Gastrocnemius medialis (tissue), 4 donors: ENCODE results near the gene AQP12B. TPM values are rescaled to one million over a fixed set of nuclear protein-coding genes. Genes with fewer than 3 reads are reported as not detected.
"Not testable (repeated sequence)": the region's sequence is repeated elsewhere in the genome, so short reads cannot be mapped to it uniquely, and the experiment has no call there.

Experiments
- ATAC-seq, 2 donors: fragments of 150-250 bp; one replicate each; pipeline ENCODE4 v1.9.1; 2016
- DNase-seq, 2 donors: peaks; one replicate each; pipeline ENCODE4 v3.0.0-alpha.2; 2019
- H3K27ac ChIP-seq, 4 donors: fragments of 200-600 bp; sonication (generic); 1 replicate in 1 of 4; 2 replicates in 3 of 4; pipeline ENCODE4 v1.5.1; 2016 to 2018; ENCODE audit warnings: mild to moderate bottlenecking in 2 of 4, moderate library complexity in 1 of 4
- H3K27me3 ChIP-seq, 3 donors: fragments of 200-600 bp; sonication (generic) in 2 of 3; 1 replicate in 1 of 3; 2 replicates in 2 of 3; pipeline versions ENCODE4 v1.5.1 to v1.6.0; 2016 to 2019; ENCODE audit warnings: mild to moderate bottlenecking in 1 of 3, moderate library complexity in 1 of 3
- H3K36me3 ChIP-seq, 2 donors: fragments of 200-600 bp; sonication (generic) in 1 of 2; one replicate each; pipeline ENCODE4 v1.5.1; 2017 to 2018
- H3K4me1 ChIP-seq, 2 donors: fragments of 200-600 bp; sonication (generic) in 1 of 2; one replicate each; pipeline ENCODE4 v1.5.1; 2016 to 2017; ENCODE audit warnings: mild to moderate bottlenecking in 2 of 2
- H3K4me3 ChIP-seq, 4 donors: fragments of 200-600 bp; sonication (generic) in 3 of 4; 1 replicate in 1 of 4; 2 replicates in 3 of 4; pipeline ENCODE4 v1.5.1; 2016 to 2019; ENCODE audit warnings: mild to moderate bottlenecking in 2 of 4
- H3K9me3 ChIP-seq, 3 donors: fragments of 200-600 bp; sonication (generic) in 2 of 3; 1 replicate in 1 of 3; 2 replicates in 2 of 3; pipeline ENCODE4 v1.5.1; 2016 to 2019
- POLR2A ChIP-seq, 2 donors: fragments of 450-650 bp; IDR thresholded peaks; one replicate each; pipeline ENCODE4 v1.6.1; 2017; ENCODE audit warnings: antibody characterized with exemption in 2 of 2, mild to moderate bottlenecking in 2 of 2, moderate library complexity in 2 of 2
- in situ Hi-C, 4 donors: fragments of 200-750 bp; cut with MboI; loops; one replicate each; pipeline versions ENCODE4 v1.15.0 to v1.8.0; 2017; ENCODE audit warnings: low sequenced_read_pairs in 4 of 4
- intact Hi-C: fragments of 100-400 bp; cut with DNase I; formaldehyde crosslinking; loops from one replicate; pipeline ENCODE4 v1.15.1; 2023; ENCODE audit warnings: low total_unique reads
- total RNA-seq, 4 donors: library from RNA; depleted of rRNA; stranded (reverse); fragments of >200 nt; gene quantifications; one replicate each; pipeline versions ENCODE4 v1.1.0 to v1.2.3, GENCODE V29; 2016
- TF ChIP-seq, protein P1 (sequence below), 5 experiments: fragments of 450-650 bp in 3 of 5; fragments of 200-600 bp in 2 of 5; sonication (generic) in 2 of 5; IDR thresholded peaks in 4 of 5; conservative IDR thresholded peaks in 1 of 5; 1 replicate in 4 of 5; 2 replicates in 1 of 5; pipeline ENCODE4 v1.5.1; 2016 to 2019; ENCODE audit warnings: antibody characterized with exemption in 5 of 5, mild to moderate bottlenecking in 3 of 5, moderate library complexity in 3 of 5

AQP12B gene, protein sequence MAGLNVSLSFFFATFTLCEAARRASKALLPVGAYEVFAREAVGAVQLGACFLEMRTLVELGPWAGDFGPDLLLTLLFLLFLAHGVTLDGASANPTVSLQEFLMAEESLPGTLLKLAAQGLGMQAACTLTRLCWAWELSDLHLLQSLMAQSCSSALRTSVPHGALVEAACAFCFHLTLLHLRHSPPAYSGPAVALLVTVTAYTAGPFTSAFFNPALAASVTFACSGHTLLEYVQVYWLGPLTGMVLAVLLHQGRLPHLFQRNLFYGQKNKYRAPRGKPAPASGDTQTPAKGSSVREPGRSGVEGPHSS
- not detected for total RNA-seq

GRCh38 chr2:240682431-240683224 is at the start of gene AQP12B:
AQP12B (minus strand) TSS chr2:240682885; CDS start chr2:240682837, 48 bp downstream.
- H3K27ac ChIP-seq, H3K36me3 ChIP-seq, H3K4me3 ChIP-seq, H3K4me1 ChIP-seq, in situ Hi-C loops, intact Hi-C loops, H3K27me3 ChIP-seq, ATAC-seq, H3K9me3 ChIP-seq, DNase-seq: not testable (repeated sequence)

- in situ Hi-C loops: no loop called here
- Histone ChIP-seq H3K27ac (no peak overlapping the region), H3K4me3 (no peak overlapping the region), H3K4me1 (no peaks in the 10 kb centered on the region), H3K36me3 (no peaks in the 10 kb centered on the region), H3K9me3 (no peaks in the 10 kb centered on the region), H3K27me3 (peaks cover 14 to 26% (median 21%) of the 10 kb centered on the region in 3 donors)
- intact Hi-C loops: no loop called here
- no peak for TF ChIP-seq POLR2A (IDR thresholded peaks at IDR 0.05)
- ATAC-seq (no peak), DNase-seq (no peak)
Measured at GRCh38 chr2:240732184-240732583, 49.5 kb upstream of the AQP12B start.

GRCh38 chr2:240731178-240731545 is 48.5 kb upstream of the AQP12B start:
- ATAC-seq (no peak), DNase-seq (no peak)
- Histone ChIP-seq H3K4me1 (no peaks in the 10 kb centered on the region), H3K4me3 (no peak overlapping the region), H3K27me3 (peaks cover 14 to 26% (median 21%) of the 10 kb centered on the region in 3 donors), H3K9me3 (no peaks in the 10 kb centered on the region), H3K36me3 (no peaks in the 10 kb centered on the region), H3K27ac (no peak overlapping the region)
- in situ Hi-C loops: no loop called here
- intact Hi-C loops: no loop called here
- TF ChIP-seq, protein P1, sequence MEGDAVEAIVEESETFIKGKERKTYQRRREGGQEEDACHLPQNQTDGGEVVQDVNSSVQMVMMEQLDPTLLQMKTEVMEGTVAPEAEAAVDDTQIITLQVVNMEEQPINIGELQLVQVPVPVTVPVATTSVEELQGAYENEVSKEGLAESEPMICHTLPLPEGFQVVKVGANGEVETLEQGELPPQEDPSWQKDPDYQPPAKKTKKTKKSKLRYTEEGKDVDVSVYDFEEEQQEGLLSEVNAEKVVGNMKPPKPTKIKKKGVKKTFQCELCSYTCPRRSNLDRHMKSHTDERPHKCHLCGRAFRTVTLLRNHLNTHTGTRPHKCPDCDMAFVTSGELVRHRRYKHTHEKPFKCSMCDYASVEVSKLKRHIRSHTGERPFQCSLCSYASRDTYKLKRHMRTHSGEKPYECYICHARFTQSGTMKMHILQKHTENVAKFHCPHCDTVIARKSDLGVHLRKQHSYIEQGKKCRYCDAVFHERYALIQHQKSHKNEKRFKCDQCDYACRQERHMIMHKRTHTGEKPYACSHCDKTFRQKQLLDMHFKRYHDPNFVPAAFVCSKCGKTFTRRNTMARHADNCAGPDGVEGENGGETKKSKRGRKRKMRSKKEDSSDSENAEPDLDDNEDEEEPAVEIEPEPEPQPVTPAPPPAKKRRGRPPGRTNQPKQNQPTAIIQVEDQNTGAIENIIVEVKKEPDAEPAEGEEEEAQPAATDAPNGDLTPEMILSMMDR (IDR thresholded peaks at IDR 0.05 in 4 of 5, conservative IDR thresholded peaks at IDR 0.05 in 1 of 5): no peak
- no peak for TF ChIP-seq POLR2A (IDR thresholded peaks at IDR 0.05)

DNA sequence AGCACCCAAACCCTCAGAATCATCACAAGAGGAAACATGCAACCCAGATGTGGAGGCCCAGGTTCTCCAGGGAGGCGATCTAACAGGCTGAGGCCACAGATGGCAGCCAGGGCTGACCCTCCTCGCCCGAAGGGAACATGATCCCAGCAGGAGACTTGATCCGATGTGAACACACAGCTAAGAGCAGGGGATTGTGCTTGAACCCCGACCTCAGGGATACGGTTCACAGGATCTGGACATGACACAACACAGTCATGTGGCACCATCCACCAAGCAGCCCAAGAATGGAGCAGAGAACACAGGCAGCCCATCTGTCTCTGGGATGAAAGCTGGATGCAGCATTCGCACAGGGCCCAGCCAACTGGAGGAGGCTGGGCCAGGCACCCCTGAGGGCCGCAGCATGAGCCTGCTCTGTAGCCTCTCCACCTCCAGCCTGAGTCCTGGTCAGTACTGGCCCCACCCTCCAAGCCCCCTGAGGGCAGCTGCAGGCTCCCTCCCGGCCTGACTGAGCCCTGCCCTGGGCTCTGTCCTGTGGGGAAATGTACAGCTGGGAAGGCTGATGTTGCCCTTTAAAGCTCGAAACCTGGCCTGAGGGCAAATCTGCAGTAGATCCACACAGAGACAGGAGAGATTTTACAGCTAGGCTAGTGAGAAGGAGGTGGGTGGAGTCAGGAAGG is 48.0 kb upstream of the AQP12B start:
- Histone ChIP-seq H3K27ac (no peak overlapping the region), H3K27me3 (peaks cover 14 to 26% (median 21%) of the 10 kb centered on the region in 3 donors), H3K36me3 (no peaks in the 10 kb centered on the region), H3K9me3 (no peaks in the 10 kb centered on the region), H3K4me3 (no peak overlapping the region), H3K4me1 (no peaks in the 10 kb centered on the region)
- DNase-seq (no peak), ATAC-seq (no peak)
- TF ChIP-seq, protein P1 (IDR thresholded peaks at IDR 0.05 in 4 of 5, conservative IDR thresholded peaks at IDR 0.05 in 1 of 5): no peak
- TF ChIP-seq POLR2A (IDR thresholded peaks at IDR 0.05): no peak
- intact Hi-C loops (no loop called here), in situ Hi-C loops (no loop called here)

DNA sequence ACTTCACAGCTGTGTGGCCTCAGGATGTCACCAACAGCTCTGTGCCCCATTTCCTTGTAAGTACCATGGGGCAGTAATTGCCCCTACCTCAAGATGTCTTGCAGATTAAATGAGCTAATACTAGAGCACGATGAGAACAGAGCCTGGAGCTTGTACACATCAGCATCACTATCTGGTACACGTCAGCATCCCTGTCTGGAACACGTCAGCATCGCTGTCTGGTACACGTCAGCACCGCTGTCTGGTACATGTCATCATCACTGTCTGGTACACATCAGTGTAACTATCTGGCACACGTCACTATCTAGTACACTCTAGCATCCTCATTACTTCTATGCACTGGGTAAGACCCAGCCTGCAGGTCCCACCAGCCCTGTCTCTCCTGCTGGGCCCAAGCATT is 46.1 kb upstream of the AQP12B start:
- Histone ChIP-seq H3K9me3 (no peaks in the 10 kb centered on the region), H3K36me3 (no peaks in the 10 kb centered on the region), H3K27me3 (peaks cover 14 to 26% (median 21%) of the 10 kb centered on the region in 3 donors), H3K4me1 (no peaks in the 10 kb centered on the region), H3K4me3 (no peak overlapping the region), H3K27ac (no peak overlapping the region)
- DNase-seq (no peak), ATAC-seq (no peak)
- in situ Hi-C loops: no loop called here
- intact Hi-C loops: no loop called here
- TF ChIP-seq, protein P1 (IDR thresholded peaks at IDR 0.05 in 4 of 5, conservative IDR thresholded peaks at IDR 0.05 in 1 of 5): no peak
- TF ChIP-seq POLR2A (IDR thresholded peaks at IDR 0.05): no peak
